Upper lobe of left lung (tissue), 6 donors: ENCODE results near the gene IER3. TPM values are rescaled to one million over a fixed set of nuclear protein-coding genes. Genes with fewer than 3 reads are reported as not detected.
A peak's percentile ranks its signal among the peaks of the same experiment; 100 is the strongest.

Source experiments
- ATAC-seq, 2 donors: fragments of 200-7000 bp; cut with Tn5 transposase; one replicate each; pipeline ENCODE4 v1.9.1; 2022; ENCODE audit warnings: mild to moderate bottlenecking in 2 of 2, moderate library complexity in 2 of 2; ENCODE audit not compliant: low FRiP score in 2 of 2
- DNase-seq, 2 donors: peaks; one replicate each; pipeline ENCODE4 v3.0.0-alpha.2; 2019 to 2020
- H3K27ac ChIP-seq, 4 donors: fragments of 200-600 bp; sonication (generic); one replicate each; pipeline ENCODE4 v1.5.1; 2016 to 2019
- H3K27me3 ChIP-seq, 4 donors: fragments of 200-600 bp; sonication (generic); one replicate each; pipeline ENCODE4 v1.5.1; 2017 to 2019
- H3K36me3 ChIP-seq, 4 donors: fragments of 200-600 bp; sonication (generic); one replicate each; pipeline ENCODE4 v1.5.1; 2016 to 2019
- H3K4me1 ChIP-seq, 4 donors: fragments of 200-600 bp; sonication (generic); one replicate each; pipeline ENCODE4 v1.5.1; 2018 to 2019
- H3K4me3 ChIP-seq, 4 donors: fragments of 200-600 bp; sonication (generic); one replicate each; pipeline ENCODE4 v1.5.1; 2017 to 2019; ENCODE audit warnings: mild to moderate bottlenecking in 2 of 4, moderate library complexity in 1 of 4
- H3K9me3 ChIP-seq, 4 donors: fragments of 200-600 bp; sonication (generic); one replicate each; pipeline ENCODE4 v1.5.1; 2018 to 2019
- EP300 ChIP-seq, 4 donors: sonication (generic); formaldehyde crosslinking; IDR thresholded peaks; one replicate each; pipeline ENCODE4 v1.5.1; 2017; ENCODE audit warnings: antibody characterized with exemption in 4 of 4, control low read depth in 2 of 4
- POLR2A ChIP-seq, 4 donors: fragments of 450-650 bp; IDR thresholded peaks; one replicate each; pipeline ENCODE4 v1.5.1; 2016 to 2017; ENCODE audit warnings: antibody characterized with exemption in 4 of 4, mild to moderate bottlenecking in 2 of 4
- POLR2AphosphoS5 ChIP-seq, 2 donors: sonication (generic); formaldehyde crosslinking; IDR thresholded peaks; one replicate each; pipeline ENCODE4 v1.5.1; 2017; ENCODE audit warnings: antibody characterized with exemption in 2 of 2
- WGBS, 2 donors: methylation state at CpG; one replicate each; pipeline ENCODE4 v1.1.5; 2017 to 2018; 5-methylcytosine and 5-hydroxymethylcytosine counted together
- small RNA-seq, 4 donors: library from RNA; depleted of rRNA; stranded (forward); fragments of <200 nt; gene quantifications; one replicate each; pipeline ENCODE3, GENCODE V24; 2016
- total RNA-seq, 6 donors: library from RNA; depleted of rRNA in 4 of 6; stranded (reverse); fragments of >200 nt in 4 of 6; gene quantifications; one replicate each; pipeline versions ENCODE4 v1.1.0 to v1.2.1, GENCODE V29; 2016 to 2021
- TF ChIP-seq, protein P1 (sequence below), 6 experiments: fragments of 450-650 bp in 4 of 6; fragments of 200-600 bp in 2 of 6; sonication (generic) in 2 of 6; IDR thresholded peaks; one replicate each; pipeline ENCODE4 v1.5.1; 2016 to 2019; ENCODE audit warnings: antibody characterized with exemption in 6 of 6
- donor health status: DM: no; HTN: no; CAD: no; lungs with moderate emphysema.
- donor health status: DM: no; HTN: yes; CAD: no; lungs with severe emphysema.

IER3 gene
- total RNA-seq, 6 donors from 2014 or later: 4.2 to 61.1 (median 19.8) TPM

DNA sequence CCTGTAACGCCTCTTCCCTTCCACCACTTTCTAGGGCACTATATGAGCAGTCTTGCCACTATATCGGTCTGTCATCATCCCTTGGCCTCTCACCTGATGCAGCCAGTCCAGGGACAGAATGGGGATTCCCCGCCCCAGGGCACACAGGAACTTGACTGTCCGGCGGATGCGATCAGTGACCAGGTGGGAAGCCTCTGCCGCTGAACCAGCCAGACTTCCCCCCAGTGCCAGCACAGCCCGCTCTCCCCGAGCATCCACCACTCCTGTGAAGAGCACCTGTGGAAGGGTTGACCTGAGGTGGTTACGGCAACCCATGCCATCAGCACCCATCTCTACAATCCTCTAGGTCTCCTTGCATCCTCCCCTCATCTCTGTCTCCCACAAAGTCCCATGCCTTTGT, 41.3 kb downstream of the IER3 start:
- Histone ChIP-seq H3K4me3 (no peak overlapping the region), H3K9me3 (no peaks in the 10 kb centered on the region), H3K27ac (no peak overlapping the region), H3K4me1 (peaks cover 0 to 5% (median 0%) of the 10 kb centered on the region in 4 donors), H3K27me3 (no peaks in the 10 kb centered on the region), H3K36me3 (peaks cover 5 to 67% (median 25%) of the 10 kb centered on the region in 4 donors)
- 98 to 100% methylated on average over 4 to 10 of the region's 10 CpGs for WGBS, 2 donors
- DNase-seq (no peak), ATAC-seq (peak in 1 of 2 donors; percentile 22)
- TF ChIP-seq, protein P1, sequence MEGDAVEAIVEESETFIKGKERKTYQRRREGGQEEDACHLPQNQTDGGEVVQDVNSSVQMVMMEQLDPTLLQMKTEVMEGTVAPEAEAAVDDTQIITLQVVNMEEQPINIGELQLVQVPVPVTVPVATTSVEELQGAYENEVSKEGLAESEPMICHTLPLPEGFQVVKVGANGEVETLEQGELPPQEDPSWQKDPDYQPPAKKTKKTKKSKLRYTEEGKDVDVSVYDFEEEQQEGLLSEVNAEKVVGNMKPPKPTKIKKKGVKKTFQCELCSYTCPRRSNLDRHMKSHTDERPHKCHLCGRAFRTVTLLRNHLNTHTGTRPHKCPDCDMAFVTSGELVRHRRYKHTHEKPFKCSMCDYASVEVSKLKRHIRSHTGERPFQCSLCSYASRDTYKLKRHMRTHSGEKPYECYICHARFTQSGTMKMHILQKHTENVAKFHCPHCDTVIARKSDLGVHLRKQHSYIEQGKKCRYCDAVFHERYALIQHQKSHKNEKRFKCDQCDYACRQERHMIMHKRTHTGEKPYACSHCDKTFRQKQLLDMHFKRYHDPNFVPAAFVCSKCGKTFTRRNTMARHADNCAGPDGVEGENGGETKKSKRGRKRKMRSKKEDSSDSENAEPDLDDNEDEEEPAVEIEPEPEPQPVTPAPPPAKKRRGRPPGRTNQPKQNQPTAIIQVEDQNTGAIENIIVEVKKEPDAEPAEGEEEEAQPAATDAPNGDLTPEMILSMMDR (IDR thresholded peaks at IDR 0.05): no peak
- TF ChIP-seq POLR2A (IDR thresholded peaks at IDR 0.05): no peak
- no peak for TF ChIP-seq EP300 (IDR thresholded peaks at IDR 0.05)
- TF ChIP-seq POLR2AphosphoS5 (IDR thresholded peaks at IDR 0.05): no peak

DNA sequence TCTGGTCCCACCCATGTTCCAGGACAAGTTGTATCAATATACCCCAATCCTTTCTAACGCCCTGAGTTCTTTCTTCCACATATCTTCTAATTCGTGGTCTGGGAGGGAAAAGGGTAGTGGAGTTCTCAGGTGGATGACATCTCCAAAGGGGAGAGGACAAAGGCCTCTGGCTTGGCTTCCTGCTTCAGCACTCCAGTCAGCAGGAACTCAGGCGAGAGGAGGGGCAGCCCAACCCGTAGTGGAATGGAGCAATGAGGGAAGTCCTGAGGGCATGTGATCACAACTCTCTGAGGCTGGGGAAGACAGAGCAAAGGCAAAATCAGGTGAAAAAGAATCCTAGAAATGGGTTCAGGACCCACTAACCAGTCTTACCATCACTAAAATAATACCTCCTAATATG, 44.0 kb downstream of the IER3 start:
- peaks cover 0 to 44% (median 13%) of the 10 kb centered on the region in 4 donors for H3K36me3 ChIP-seq
- no peak overlapping the region for H3K27ac ChIP-seq
- DNase-seq: peak in 1 of 2 donors; percentile 70

DNA sequence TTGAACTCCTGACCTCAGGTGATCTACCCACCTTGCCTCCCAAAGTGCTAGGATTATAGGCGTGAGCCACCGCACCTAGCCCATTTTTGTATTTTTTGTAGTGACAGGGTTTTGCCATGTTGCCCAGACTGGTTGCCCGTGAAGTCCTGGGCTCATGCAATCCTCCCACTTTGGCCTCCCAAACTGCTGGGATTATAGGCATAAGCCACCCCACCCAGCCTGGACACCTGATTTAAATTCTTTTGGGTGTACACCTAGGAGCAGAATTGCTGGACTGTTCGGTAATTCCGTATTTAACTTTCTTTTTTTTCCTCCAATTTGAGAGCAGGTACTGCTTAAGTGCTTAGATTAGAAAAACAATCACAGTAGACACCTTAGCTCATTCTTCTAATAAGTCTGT, 47.9 kb downstream of the IER3 start:
- DNase-seq (no peak), ATAC-seq (no peak)
- WGBS, 2 donors: 78 to 94% methylated on average over 5 of the region's 5 CpGs
- Histone ChIP-seq H3K9me3 (no peaks in the 10 kb centered on the region), H3K4me3 (no peak overlapping the region), H3K27me3 (no peaks in the 10 kb centered on the region), H3K27ac (no peak overlapping the region), H3K36me3 (peaks cover 0 to 10% (median 0%) of the 10 kb centered on the region in 4 donors), H3K4me1 (peaks cover 0 to 6% (median 3%) of the 10 kb centered on the region in 4 donors)
- TF ChIP-seq EP300 (IDR thresholded peaks at IDR 0.05) (no peak), POLR2AphosphoS5 (IDR thresholded peaks at IDR 0.05) (no peak), POLR2A (IDR thresholded peaks at IDR 0.05) (no peak)
- TF ChIP-seq, protein P1 (IDR thresholded peaks at IDR 0.05): no peak

More for the DNA sequence above, 44.0 kb downstream of the IER3 start:
- no peaks in the 10 kb centered on the region for H3K27me3 ChIP-seq
- TF ChIP-seq EP300 (IDR thresholded peaks at IDR 0.05) (no peak), POLR2A (IDR thresholded peaks at IDR 0.05) (no peak), POLR2AphosphoS5 (IDR thresholded peaks at IDR 0.05) (no peak)
- TF ChIP-seq, protein P1 (IDR thresholded peaks at IDR 0.05): no peak
- no peaks in the 10 kb centered on the region for H3K9me3 ChIP-seq
- peak in 1 of 2 donors; percentile 65 for ATAC-seq
- H3K4me3 ChIP-seq: no peak overlapping the region
- 49 to 65% methylated on average over 4 of the region's 4 CpGs for WGBS, 2 donors
- peaks cover 0 to 5% (median 0%) of the 10 kb centered on the region in 4 donors for H3K4me1 ChIP-seq

Small RNAs within 50 kb of the gene (small RNA-seq; reads per million reads assigned to genes)
- gene RF00019: 0 reads per million in 4 donors
- 0 reads per million in 4 donors for gene RN7SL353P

Other genes starting within 250 kb of the IER3 start
- 10 to 100 TPM; 30.4 to 60.6 (median 51.2) TPM for gene GNL1, start 188.1 kb downstream of the IER3 start, total RNA-seq
- gene PRR3, start 187.3 kb downstream of the IER3 start, total RNA-seq: 10 to 100 TPM in 1 of 6 donors, 1 to 10 TPM in 5; 6.0 to 13.6 (median 7.0) TPM
- gene ABCF1, start 173.1 kb downstream of the IER3 start, total RNA-seq: 10 to 100 TPM; 41.2 to 57.6 (median 52.9) TPM
- gene PPP1R10, start 127.3 kb downstream of the IER3 start, total RNA-seq: 10 to 100 TPM; 32.0 to 72.1 (median 50.7) TPM
- 10 to 100 TPM; 23.0 to 62.5 (median 45.7) TPM for gene MRPS18B, start 126.7 kb downstream of the IER3 start, total RNA-seq
- 10 to 100 TPM in 1 of 6 donors, 1 to 10 TPM in 5; 3.1 to 36.7 (median 6.2) TPM for gene ATAT1, start 117.7 kb downstream of the IER3 start, total RNA-seq
- gene C6orf136, start 97.4 kb downstream of the IER3 start, total RNA-seq: 10 to 100 TPM in 5 of 6 donors, 1 to 10 TPM in 1; 8.8 to 57.6 (median 15.2) TPM
- gene DHX16, start 71.5 kb downstream of the IER3 start, total RNA-seq: 10 to 100 TPM; 28.1 to 60.8 (median 31.8) TPM
- 100 to 1,000 TPM in 1 of 6 donors, 10 to 100 TPM in 5; 23.5 to 103 (median 60.8) TPM for gene PPP1R18, start 57.9 kb downstream of the IER3 start, total RNA-seq
- gene NRM, start 53.6 kb downstream of the IER3 start, total RNA-seq: 10 to 100 TPM in 1 of 6 donors, 1 to 10 TPM in 5; 3.3 to 13.4 (median 7.2) TPM
- gene MDC1, start 27.3 kb downstream of the IER3 start, total RNA-seq: 10 to 100 TPM; 13.5 to 33.5 (median 24.2) TPM
- gene TUBB, start 24.2 kb downstream of the IER3 start, total RNA-seq: 100 to 1,000 TPM in 4 of 6 donors, 10 to 100 TPM in 2; 71.2 to 347 (median 149) TPM
- 100 to 1,000 TPM; 133 to 212 (median 143) TPM for gene FLOT1, start 1.9 kb downstream of the IER3 start, total RNA-seq
- gene DDR1, start 140.0 kb upstream of the IER3 start, total RNA-seq: 100 to 1,000 TPM in 5 of 6 donors, 10 to 100 TPM in 1; 75.4 to 147 (median 111) TPM
- gene GTF2H4, start 163.7 kb upstream of the IER3 start, total RNA-seq: 10 to 100 TPM; 10.1 to 47.6 (median 27.6) TPM
- 10 to 100 TPM; 23.0 to 56.6 (median 29.5) TPM for gene VARS2, start 169.7 kb upstream of the IER3 start, total RNA-seq
- 100 to 1,000 TPM in 5 of 6 donors, 10 to 100 TPM in 1; 80.7 to 511 (median 229) TPM for gene SFTA2, start 187.6 kb upstream of the IER3 start, total RNA-seq
- 10 to 100 TPM in 2 of 6 donors, 1 to 10 TPM in 4; 1.8 to 38.8 (median 5.0) TPM for gene MUCL3, start 196.4 kb upstream of the IER3 start, total RNA-seq
- gene MUC21, start 239.2 kb upstream of the IER3 start, total RNA-seq: 1 to 10 TPM; 2.1 to 5.2 (median 3.6) TPM